GM18502 (cell line): Measurements from ENCODE around the gene IGLL5.

Source experiments
- ATAC-seq: cut with Tn5 transposase; IDR thresholded peaks from one replicate; pipeline ENCODE4 v1.9.1; 2021; ENCODE audit warnings: mild to moderate bottlenecking; ENCODE audit not compliant: unreplicated experiment, poor library complexity

The IGLL5 gene

GRCh38 chr22:22924369-22925145, 36.9 kb downstream of the IGLL5 start:
- no peak for ATAC-seq

- no peak for ATAC-seq
Measured at GRCh38 chr22:22925146-22925804, 37.7 kb downstream of the IGLL5 start.

- ATAC-seq = no peak
Measured at GRCh38 chr22:22925805-22926369, 38.3 kb downstream of the IGLL5 start.

- ATAC-seq = no peak
Measured at GRCh38 chr22:22926370-22927195, 39.0 kb downstream of the IGLL5 start.

GRCh38 chr22:22927196-22927887, 39.7 kb downstream of the IGLL5 start:
- ATAC-seq = no peak

DNA sequence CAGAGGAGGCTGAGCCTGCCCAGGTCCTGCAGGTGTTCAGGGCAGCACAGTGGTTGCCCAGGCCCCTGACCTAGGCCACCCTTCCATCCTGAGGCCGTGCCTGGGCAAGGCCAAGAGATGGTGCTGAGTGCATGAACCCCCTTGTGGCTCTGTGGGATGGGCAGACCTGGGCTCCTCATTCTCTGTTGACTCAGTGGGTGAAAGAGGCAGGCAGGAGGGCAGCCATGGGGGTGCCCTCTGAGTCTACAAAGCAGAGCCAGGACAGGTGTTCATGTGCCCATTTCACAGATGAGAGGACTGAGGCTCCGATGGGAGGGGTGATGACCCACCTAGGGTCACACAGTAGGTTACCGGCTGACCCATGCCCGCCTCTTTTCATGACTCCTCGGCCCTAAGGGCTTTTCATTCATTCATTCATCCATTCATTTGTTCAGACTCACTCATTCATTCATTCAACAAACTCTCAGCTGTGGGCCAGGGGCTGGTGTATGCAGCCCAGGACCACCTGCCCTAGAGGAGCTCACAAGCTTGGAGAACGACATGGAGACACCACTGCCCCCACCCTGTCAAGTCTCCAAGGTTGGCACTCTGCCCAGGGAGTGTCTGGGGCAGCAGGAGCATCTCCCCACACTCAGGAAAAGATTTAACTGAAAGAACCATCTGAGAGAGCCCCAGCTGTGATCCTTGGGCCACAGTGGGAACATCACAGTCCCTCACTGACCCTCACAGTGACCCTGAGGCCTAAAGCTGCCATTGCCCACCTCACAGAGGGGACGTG, 40.5 kb downstream of the IGLL5 start:
- no peak for ATAC-seq

- peak; percentile 89 for ATAC-seq
Measured at GRCh38 chr22:22928666-22929380, 41.2 kb downstream of the IGLL5 start.

- no peak for ATAC-seq
Measured at GRCh38 chr22:22929381-22930221, 42.0 kb downstream of the IGLL5 start.

DNA sequence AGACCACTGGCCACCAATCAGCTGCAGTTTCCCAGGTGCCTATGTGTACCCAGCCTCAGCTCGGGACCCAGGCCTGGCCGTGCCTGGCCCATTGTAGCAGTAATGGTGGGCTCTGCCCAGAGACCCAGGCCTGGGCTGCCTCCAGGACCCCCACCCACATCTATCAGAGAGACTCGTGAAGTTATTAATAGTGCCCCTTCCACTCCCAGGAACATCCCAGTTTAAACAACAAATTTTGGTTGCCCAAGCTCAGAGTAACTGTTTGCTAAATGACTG, 42.5 kb downstream of the IGLL5 start:
- no peak for ATAC-seq

DNA sequence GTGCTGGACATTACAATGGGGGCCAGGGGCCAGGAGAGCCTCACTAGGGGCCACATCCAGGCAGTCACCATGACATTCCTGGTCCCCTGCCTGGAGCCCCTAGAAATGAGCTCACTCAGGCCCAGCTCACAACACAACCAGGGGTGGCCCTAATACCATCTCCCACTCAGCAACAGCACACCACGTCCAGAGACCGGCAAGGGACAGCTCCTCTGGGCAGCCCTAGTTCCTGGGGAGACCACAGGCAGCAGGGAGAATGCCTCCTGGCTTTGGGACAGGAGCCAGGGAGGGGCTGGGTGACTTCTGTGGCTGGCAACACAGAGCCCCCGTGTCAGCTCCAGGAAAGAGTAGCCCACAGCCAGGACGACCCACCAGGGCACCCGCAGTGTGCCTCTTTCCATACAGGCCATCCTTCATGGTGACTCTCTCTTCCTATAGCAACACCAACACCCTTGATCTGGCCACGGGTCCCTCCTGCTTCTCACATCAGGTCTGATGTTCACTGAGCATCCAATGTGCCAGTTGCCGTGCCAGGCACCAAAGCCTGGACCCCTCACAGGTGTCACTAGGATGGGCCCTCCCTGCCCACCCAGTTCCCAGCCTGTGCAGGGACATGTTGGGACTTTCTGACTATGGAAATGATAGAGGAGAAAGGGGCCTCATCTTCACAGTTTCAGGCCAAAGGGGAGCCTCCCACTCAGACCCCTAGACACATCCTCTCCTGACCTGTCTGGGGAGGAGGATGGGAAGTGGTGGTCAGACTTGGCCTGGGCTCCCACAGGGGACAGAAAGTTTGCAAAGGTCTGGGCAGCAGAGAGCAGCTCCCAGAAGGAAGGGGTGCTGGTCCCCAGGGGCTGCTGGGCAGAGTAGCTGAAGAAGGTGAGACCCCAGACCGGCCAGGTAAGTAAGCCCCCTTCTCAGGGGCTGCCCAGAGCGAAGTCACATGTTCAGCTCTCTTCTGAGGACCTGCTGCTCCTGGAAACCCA, 43.2 kb downstream of the IGLL5 start:
- ATAC-seq = no peak

GRCh38 chr22:22931557-22932270, 44.1 kb downstream of the IGLL5 start:
- no peak for ATAC-seq

GRCh38 chr22:22932512-22932941, 44.9 kb downstream of the IGLL5 start:
- ATAC-seq = no peak

- ATAC-seq = no peak
Measured at GRCh38 chr22:22933100-22933806, 45.6 kb downstream of the IGLL5 start.

DNA sequence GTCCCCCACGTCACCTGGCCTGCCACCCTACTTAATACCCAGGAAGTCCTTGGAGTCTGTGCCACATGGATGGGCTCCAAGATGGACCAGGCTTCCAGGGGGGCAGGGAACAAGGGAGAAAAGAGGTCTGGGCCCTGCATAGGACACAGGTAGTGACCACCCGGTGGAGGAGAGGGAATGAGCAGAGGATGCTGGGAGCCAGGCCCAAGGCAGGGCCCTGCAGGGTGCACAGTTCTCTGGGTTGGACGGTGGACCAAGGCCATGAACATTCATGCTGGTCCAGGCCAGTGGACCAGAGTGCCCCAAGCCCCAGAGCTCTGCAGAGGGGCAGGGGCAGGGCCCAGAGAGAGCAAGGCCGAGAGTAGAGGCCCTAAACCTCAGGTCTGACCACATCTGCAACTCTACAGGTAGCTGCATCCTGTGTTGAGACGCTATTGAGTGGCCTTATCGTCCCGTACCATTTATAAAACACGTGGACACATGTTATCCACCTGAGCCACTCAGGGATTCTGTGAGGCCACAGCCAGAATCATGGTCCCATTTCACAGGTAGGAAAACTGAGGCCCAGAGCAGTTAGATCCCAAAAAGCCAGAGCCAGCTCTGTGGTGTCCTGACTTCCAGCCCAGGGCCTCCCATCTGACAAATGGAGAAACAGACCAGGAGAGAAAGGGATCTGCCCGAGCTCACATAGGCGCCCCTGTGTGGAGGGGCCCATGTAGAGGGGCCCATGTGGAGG, 46.4 kb downstream of the IGLL5 start:
- ATAC-seq = no peak

DNA sequence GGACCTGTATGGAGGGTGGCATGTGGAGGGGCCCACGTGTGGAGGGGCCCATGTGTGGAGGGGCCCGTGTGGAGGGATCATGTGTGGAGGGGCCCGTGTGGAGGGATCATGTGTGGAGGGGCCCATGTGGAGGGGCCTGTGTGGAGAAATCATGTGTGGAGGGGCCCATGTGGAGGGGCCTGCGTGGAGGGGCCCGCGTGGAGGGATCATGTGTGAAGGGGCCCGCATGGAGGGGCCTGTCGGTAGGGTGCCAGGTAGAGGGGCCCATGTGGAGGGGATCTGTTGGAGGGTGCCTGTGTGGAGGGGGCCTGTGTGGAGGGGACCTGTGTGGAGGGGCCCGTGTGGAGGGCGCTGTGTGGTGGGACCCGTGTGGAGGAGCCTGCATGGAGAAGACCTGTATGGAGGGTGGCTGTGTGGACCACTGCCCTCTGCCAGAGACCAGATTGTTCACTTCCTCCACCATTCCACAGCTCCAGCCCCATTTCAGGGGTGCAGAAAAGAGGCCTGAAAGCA, 47.0 kb downstream of the IGLL5 start:
- no peak for ATAC-seq
